Sigmoid colon (tissue), 7 donors: ENCODE measurements around the gene UMPS. TPM values are rescaled to one million over a fixed set of nuclear protein-coding genes. Genes with fewer than 3 reads are reported as not detected.
A peak's percentile ranks its signal among the peaks of the same experiment; 100 is the strongest.
"Not testable (repeated sequence)": the region's sequence is repeated elsewhere in the genome, so short reads cannot be mapped to it uniquely, and the experiment has no call there.

ENCODE experiments used
- DNase-seq: peaks from one replicate; pipeline ENCODE4 v3.0.0-alpha.2; 2019
- H3K27ac ChIP-seq, 4 donors: fragments of 200-600 bp; sonication (generic); one replicate each; pipeline ENCODE4 v1.5.1; 2016 to 2019; ENCODE audit warnings: mild to moderate bottlenecking in 1 of 4
- H3K27me3 ChIP-seq, 3 donors: fragments of 200-600 bp; sonication (generic); one replicate each; pipeline ENCODE4 v1.5.1; 2019; ENCODE audit warnings: mild to moderate bottlenecking in 1 of 3
- H3K36me3 ChIP-seq, 4 donors: fragments of 200-600 bp; sonication (generic); one replicate each; pipeline ENCODE4 v1.5.1; 2016 to 2019
- H3K4me1 ChIP-seq, 4 donors: fragments of 200-600 bp; sonication (generic); one replicate each; pipeline ENCODE4 v1.5.1; 2017 to 2019
- H3K4me3 ChIP-seq, 4 donors: fragments of 200-600 bp; sonication (generic); one replicate each; pipeline ENCODE4 v1.5.1; 2017 to 2019; ENCODE audit warnings: mild to moderate bottlenecking in 2 of 4, moderate library complexity in 1 of 4
- H3K9me3 ChIP-seq, 4 donors: fragments of 200-600 bp in 3 of 4; sonication (generic) in 3 of 4; one replicate each; pipeline versions ENCODE4 v1.5.1 to v1.6.1; 2013 to 2019
- EP300 ChIP-seq, 4 donors: sonication (generic); formaldehyde crosslinking; IDR thresholded peaks; one replicate each; pipeline ENCODE4 v1.6.1; 2017; ENCODE audit warnings: antibody characterized with exemption in 4 of 4
- POLR2A ChIP-seq, 2 donors: fragments of 450-650 bp; IDR thresholded peaks; one replicate each; pipeline ENCODE4 v1.6.1; 2016; ENCODE audit warnings: antibody characterized with exemption in 2 of 2, mild to moderate bottlenecking in 2 of 2, moderate library complexity in 2 of 2
- POLR2AphosphoS5 ChIP-seq, 4 donors: sonication (generic); formaldehyde crosslinking; IDR thresholded peaks; one replicate each; pipeline ENCODE4 v1.6.1; 2017; ENCODE audit warnings: antibody characterized with exemption in 4 of 4
- WGBS, 2 donors: extraction: QIAGEN DNeasy Blood & Tissue Kit; methylation state at CpG; one replicate each; pipeline ENCODE4 v1.1.7; 2013; 5-methylcytosine and 5-hydroxymethylcytosine counted together
- intact Hi-C: fragments of 100-400 bp; cut with DNase I; formaldehyde crosslinking; loops from one replicate; pipeline ENCODE4 v1.15.1; 2023
- polyA plus RNA-seq, 3 donors: library from polyadenylated mRNA; stranded (reverse); fragments of 200-250 nt; gene quantifications; one replicate each; pipeline ENCODE4 v1.2.3, GENCODE V29; 2013
- total RNA-seq, 4 donors: library from RNA; depleted of rRNA; stranded (reverse); fragments of >200 nt; gene quantifications; one replicate each; pipeline ENCODE4 v1.1.0, GENCODE V29; 2016
- TF ChIP-seq, protein P1 (sequence below), 4 experiments: fragments of 450-650 bp in 3 of 4; fragments of 200-600 bp in 1 of 4; IDR thresholded peaks; one replicate each; pipeline ENCODE4 v1.5.1; 2016 to 2019; ENCODE audit warnings: antibody characterized with exemption in 4 of 4, mild to moderate bottlenecking in 3 of 4, moderate library complexity in 2 of 4
- donor health status: healthy with polysubstance abuse.
- donor health status: Bipolar disorder and iron deficiency.
- donor health status: healthy.

Gene UMPS
- total and polyA plus RNA-seq, 7 donors: 16.7 to 25.1 (median 20.3) TPM

DNA sequence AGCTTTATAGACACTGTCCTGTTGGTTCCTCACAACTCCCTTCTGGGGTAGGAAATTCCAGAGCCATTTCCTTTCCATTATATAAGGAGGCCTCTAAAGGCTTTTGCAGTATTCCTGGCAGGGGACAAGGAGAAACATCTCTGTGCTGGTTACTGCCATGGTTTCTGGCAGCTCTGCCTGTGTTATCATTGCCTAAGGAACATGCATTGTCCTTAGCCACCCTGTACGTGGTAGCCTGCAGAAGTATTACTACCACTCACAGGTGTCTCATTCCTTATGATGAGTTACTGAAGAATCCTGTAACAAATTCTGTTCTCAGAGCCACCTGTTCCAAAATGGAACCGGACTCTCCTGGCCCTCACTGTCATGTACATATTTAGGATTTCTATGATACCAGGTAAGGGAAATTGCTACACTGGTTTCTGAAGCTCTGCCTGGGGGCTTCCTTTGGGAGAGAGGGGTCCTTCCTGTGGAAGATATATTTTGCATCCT, 58.0 kb downstream of the UMPS start:
- peaks cover 0 to 58% (median 47%) of the 10 kb centered on the region in 4 donors for H3K4me1 ChIP-seq
- H3K4me3 ChIP-seq: no peak overlapping the region
- H3K36me3 ChIP-seq: peaks cover 0 to 7% (median 0%) of the 10 kb centered on the region in 4 donors
- TF ChIP-seq EP300 (IDR thresholded peaks at IDR 0.05) (no peak), POLR2AphosphoS5 (IDR thresholded peaks at IDR 0.05) (no peak), POLR2A (IDR thresholded peaks at IDR 0.05) (no peak)
- TF ChIP-seq, protein P1, sequence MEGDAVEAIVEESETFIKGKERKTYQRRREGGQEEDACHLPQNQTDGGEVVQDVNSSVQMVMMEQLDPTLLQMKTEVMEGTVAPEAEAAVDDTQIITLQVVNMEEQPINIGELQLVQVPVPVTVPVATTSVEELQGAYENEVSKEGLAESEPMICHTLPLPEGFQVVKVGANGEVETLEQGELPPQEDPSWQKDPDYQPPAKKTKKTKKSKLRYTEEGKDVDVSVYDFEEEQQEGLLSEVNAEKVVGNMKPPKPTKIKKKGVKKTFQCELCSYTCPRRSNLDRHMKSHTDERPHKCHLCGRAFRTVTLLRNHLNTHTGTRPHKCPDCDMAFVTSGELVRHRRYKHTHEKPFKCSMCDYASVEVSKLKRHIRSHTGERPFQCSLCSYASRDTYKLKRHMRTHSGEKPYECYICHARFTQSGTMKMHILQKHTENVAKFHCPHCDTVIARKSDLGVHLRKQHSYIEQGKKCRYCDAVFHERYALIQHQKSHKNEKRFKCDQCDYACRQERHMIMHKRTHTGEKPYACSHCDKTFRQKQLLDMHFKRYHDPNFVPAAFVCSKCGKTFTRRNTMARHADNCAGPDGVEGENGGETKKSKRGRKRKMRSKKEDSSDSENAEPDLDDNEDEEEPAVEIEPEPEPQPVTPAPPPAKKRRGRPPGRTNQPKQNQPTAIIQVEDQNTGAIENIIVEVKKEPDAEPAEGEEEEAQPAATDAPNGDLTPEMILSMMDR (IDR thresholded peaks at IDR 0.05): no peak
- no peak for DNase-seq
- 96% methylated on average over 2 of the region's 2 CpGs for WGBS, 2 donors
- no peaks in the 10 kb centered on the region for H3K27me3 ChIP-seq
- H3K27ac ChIP-seq: peak overlapping the region in 2 of 4 donors; percentile 72 to 82
- H3K9me3 ChIP-seq: no peaks in the 10 kb centered on the region
- intact Hi-C loops: loop anchor here (10.0 kb wide), 1 partner anchor 267 kb away; the partner anchor contains the start of gene HEG1

DNA sequence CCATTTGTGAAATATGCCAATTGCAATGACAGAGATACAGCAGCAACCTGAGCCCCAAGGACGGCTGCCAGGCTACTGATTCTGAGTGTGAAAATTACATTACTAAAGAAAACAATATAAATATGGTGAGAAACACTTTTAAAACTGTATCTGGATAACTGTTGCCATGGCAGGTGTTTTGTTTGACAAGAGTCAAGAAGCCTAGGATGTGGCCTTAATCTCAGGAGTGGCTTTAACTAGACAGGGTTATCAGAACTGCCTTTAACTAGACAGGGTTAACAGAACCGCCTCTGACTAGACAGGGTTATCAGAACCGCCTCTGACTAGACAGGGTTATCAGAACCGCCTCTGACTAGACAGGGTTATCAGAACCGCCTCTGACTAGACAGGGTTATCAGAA, 58.9 kb downstream of the UMPS start:
- not testable (repeated sequence) for H3K9me3 ChIP-seq, H3K4me3 ChIP-seq, DNase-seq, H3K27ac ChIP-seq, H3K27me3 ChIP-seq
- intact Hi-C loops: loop anchor here (10.0 kb wide), 1 partner anchor 266 kb away; the partner anchor contains the start of gene HEG1
- Histone ChIP-seq H3K4me1 (peaks cover 0 to 59% (median 49%) of the 10 kb centered on the region in 4 donors), H3K36me3 (peaks cover 0 to 15% (median 0%) of the 10 kb centered on the region in 4 donors)
- 82 to 83% methylated on average over 4 of the region's 5 CpGs for WGBS, 2 donors

DNA sequence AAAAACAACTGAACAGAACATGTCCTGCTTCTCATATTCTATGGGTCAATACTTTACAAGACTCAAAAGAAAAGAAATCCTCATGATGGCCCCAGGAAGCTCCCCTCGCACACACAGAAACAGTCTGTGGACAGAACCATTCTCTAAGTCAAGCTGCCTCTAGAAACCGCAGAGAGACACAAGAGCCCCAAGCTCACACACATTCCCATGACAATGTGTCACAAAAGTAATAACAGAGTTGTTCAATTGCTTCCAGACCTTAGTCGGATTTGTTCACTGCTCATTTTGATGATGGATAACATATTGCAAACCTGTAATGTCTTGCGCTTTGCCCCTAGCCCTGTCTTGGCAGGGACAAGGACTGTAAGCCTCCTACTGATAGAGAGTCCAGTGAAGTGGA, 60.9 kb downstream of the UMPS start:
- Histone ChIP-seq H3K4me3 (no peak overlapping the region), H3K9me3 (no peaks in the 10 kb centered on the region), H3K27ac (peak overlapping the region; percentile 51 to 77 (median 63)), H3K27me3 (no peaks in the 10 kb centered on the region), H3K36me3 (peaks cover 5 to 30% (median 8%) of the 10 kb centered on the region in 4 donors), H3K4me1 (peaks cover 0 to 53% (median 42%) of the 10 kb centered on the region in 4 donors)
- DNase-seq: no peak
- intact Hi-C loops: no loop called here
- TF ChIP-seq, protein P1 (IDR thresholded peaks at IDR 0.05): no peak
- 83 to 87% methylated on average over 4 of the region's 4 CpGs for WGBS, 2 donors

DNA sequence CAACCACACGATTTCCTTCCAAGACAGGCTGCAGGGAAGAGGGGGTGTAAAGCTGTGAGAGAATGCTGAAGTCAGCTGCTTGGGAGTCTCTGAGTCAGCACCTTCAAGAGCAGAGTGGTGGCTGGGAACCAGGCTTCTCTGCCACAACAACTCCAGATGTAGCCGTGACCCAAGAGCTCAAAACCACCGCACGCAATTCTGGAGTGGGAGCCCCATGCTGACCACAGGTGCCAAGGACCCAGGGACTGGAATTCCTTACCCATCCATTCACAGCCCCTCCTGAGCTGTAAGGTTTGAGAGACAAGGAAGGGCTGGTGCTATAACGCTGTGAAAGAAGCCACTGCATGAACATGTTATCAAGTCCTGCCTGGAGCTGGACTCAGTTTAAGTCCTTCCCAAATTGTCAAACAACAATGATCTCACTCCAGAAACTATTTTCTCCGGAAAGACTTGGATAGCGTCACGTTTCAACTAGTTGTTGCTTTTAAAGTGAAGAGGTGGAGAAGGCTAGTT, 61.4 kb downstream of the UMPS start:
- peak; percentile 79 for DNase-seq
- H3K27me3 ChIP-seq: no peaks in the 10 kb centered on the region
- H3K9me3 ChIP-seq: no peaks in the 10 kb centered on the region
- WGBS, 2 donors: 46 to 80% methylated on average over 8 of the region's 8 CpGs
- H3K4me1 ChIP-seq: peaks cover 0 to 48% (median 37%) of the 10 kb centered on the region in 4 donors
- H3K27ac ChIP-seq: peak overlapping the region; percentile 51 to 77 (median 63)
- intact Hi-C loops: no loop called here
- TF ChIP-seq POLR2AphosphoS5 (IDR thresholded peaks at IDR 0.05): peak in 1 of 4 donors; percentile 29
- no peak for TF ChIP-seq EP300 (IDR thresholded peaks at IDR 0.05)
- no peak overlapping the region for H3K4me3 ChIP-seq
- peaks cover 7 to 36% (median 13%) of the 10 kb centered on the region in 4 donors for H3K36me3 ChIP-seq

DNA sequence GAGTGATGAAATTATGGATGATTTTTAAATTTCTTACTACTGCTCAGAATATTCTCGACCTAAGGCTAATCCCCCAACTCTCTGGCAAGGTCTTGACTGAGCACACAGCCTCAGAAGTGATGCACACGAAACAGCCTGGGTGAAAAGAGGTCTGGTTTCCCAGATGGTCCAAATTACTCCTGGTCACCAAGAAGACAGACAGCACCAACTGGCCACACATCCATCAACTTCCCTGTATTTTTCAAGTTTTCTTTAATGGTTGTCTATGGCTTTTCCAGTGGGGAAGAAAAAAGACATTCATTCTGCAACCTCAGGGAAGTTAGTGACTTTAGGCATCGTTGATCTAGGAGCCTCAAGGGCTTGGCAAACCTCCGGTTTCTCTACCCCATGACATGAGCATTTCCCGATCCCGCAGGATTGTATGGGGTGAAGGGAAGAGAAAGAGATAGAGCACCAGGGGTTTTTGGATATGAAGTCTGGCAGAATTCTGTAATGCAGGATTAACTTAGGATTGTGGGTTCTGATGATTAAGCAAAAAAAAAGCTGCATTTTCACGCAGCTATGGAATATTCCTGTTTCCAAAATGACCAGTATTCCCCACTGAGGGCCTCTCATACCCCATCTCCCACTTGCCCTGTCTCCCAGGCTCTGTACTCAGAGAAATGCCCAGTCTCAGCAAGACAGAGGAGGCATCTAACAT, 62.2 kb downstream of the UMPS start:
- peak overlapping the region; percentile 51 to 77 (median 63) for H3K27ac ChIP-seq
- peaks cover 7 to 36% (median 14%) of the 10 kb centered on the region in 4 donors for H3K36me3 ChIP-seq
- no peak for DNase-seq
- no peaks in the 10 kb centered on the region for H3K27me3 ChIP-seq
- TF ChIP-seq EP300 (IDR thresholded peaks at IDR 0.05) (no peak), POLR2AphosphoS5 (IDR thresholded peaks at IDR 0.05) (no peak), POLR2A (IDR thresholded peaks at IDR 0.05) (no peak)
- TF ChIP-seq, protein P1 (IDR thresholded peaks at IDR 0.05): no peak
- no peaks in the 10 kb centered on the region for H3K9me3 ChIP-seq
- H3K4me3 ChIP-seq: no peak overlapping the region
- intact Hi-C loops: no loop called here
- peaks cover 0 to 40% (median 29%) of the 10 kb centered on the region in 4 donors for H3K4me1 ChIP-seq
- 81 to 86% methylated on average over 7 of the region's 7 CpGs for WGBS, 2 donors
